GM18873 (cell line): ENCODE data around the gene ADD2.
"Not testable (repeated sequence)": the region's sequence is repeated elsewhere in the genome, so short reads cannot be mapped to it uniquely, and the experiment has no call there.

ENCODE experiments used
- ATAC-seq: cut with Tn5 transposase; IDR thresholded peaks from one replicate; pipeline ENCODE4 v1.9.1; 2021; ENCODE audit warnings: mild to moderate bottlenecking, moderate library complexity, moderate number of reproducible peaks; ENCODE audit not compliant: unreplicated experiment, low FRiP score

Gene ADD2

DNA sequence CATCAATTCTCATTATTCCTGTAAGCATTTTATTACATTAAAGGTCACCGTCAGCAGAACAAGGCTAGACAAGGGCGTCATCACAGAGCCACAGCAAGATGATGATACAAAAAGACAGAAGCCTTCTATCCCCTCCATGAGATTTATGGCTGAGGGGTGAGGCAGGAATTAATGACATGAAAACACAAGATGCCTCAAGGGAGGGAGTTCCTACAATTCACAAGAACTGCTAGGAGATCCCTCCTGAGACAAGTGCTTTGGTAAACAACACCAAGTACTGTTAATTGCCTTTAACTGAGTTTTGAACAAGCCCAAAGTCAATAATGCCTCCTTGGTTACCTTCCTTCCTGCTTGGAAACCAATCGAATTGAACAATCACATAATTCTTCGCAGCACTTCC, 14.1 kb downstream of the ADD2 start:
- ATAC-seq: no peak

DNA sequence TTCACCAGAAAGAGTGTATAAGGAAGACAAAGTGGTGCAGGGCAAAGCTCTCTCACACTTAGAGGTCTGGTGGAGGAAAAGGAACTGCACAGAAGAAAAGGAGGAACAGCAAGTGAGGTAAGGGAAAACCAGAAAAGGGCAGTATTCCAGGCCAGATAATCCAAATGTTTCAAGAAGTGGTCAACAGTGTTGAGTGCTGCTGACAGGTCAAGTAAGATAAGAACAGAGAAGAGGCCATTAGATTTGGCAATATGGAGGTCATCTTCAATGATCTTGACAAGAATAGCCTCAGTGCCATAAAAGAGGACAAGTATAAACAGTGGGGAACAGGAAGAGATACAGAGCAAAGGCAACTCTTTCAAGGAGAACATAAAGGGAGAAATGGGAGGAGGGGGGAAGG, 15.0 kb downstream of the ADD2 start:
- ATAC-seq: no peak

DNA sequence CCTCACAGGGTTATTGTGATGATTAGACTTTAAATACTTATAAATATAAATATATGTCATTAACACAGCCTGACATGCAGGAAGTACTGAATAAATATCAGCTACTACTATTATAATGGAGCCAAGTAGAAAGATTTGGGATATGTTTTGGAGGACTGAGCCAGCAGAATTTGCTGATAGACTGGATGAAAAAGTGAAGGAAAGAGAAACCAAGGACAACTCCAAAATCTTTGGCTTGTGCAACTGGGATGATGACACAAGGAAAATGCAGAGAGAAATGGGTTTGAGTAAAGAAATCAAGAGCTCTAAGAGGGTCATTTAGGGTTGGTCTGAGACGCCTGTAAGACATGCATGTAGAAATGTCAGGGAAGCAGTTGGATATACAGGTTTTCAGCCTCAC, 15.6 kb downstream of the ADD2 start:
- no peak for ATAC-seq

DNA sequence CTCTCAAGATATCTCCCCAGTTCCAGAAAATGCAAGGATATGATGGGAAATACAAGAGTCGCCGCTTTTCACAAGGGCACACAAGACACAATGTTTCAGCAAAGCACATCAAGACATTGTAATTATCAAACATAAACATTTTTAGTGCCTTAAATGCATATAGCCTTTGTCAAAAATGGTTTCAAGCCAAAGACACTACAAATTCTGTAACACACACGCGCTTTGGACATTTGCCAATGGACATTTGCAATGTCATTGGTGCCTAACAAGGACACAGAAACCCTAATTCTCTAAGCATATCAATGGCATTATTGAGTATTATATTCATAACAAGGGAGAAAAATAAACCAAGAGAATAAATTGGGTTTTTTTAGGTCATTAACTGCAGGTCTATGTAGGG, 16.1 kb downstream of the ADD2 start:
- ATAC-seq: no peak

DNA sequence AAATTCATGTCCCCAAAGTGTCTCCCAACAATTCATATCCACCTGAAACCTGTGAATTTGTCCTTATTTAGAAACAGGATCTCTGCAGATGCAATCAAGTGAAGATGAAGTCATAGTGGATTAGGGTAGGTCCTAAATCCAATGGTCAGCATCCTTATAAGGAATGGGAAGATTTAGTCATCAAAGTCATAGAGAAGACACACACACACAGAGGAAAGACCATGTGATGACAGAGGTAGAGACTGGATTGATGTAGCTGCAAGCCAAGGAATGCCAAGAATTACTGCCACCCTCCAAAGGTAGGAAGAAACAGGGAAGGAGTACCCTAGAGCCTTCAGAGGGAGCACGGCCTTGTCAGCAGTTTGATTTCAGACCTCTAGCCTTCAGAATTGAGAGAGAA, 17.7 kb downstream of the ADD2 start:
- no peak for ATAC-seq

DNA sequence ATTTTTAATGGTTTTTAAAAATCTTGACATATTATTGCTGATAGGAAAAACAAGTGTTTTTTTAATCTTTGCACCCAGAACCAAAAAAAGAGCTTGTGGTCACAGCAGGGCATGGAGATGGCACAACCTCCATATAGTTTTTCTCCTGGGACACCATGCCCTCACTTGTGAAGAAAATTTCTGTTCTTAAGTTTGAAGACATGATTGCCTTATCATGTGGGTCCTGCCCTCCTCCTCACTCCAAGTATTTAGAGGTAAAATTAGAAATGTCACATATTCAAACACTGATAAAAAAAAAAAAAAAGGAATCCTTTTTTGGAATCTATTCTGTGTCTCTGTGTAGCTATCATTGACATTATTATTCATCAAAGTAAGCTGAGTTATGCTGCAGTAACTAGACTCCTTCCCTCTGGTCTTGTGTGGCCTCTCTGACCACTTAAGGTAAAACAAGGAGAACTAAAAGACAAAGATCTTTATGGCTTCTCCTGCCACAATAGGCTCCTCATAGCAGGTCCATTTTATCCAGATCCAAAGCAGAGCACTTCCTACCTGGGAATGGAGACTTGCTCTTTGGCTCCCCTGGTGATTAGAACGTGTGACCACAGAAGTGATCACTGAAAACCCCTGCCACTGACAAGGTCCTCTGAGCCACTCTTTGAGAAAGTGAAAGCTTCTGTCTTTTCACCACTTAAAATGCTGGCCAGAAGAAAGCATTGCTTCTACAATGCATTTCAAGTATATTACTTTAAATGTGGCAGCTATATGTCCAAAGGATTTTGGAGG, 19.8 kb downstream of the ADD2 start:
- ATAC-seq: no peak

DNA sequence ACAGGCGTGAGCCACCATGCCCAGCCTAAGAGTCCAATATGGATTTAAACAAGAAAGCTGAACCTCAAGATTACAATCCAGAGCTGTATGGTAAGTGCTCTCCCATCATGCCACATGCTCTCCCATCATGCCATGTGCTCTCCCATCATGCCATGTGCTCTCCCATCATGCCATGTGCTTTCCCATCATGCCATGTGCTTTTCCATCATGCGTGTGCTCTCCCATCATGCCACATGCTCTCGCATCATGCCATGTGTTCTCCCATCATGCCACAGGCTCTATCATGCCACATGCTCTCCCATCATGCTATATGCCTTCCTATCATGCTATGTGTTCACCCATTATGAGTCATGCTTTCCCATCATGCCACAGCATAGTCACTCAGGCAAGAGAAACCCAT, 20.7 kb downstream of the ADD2 start:
- no peak for ATAC-seq

DNA sequence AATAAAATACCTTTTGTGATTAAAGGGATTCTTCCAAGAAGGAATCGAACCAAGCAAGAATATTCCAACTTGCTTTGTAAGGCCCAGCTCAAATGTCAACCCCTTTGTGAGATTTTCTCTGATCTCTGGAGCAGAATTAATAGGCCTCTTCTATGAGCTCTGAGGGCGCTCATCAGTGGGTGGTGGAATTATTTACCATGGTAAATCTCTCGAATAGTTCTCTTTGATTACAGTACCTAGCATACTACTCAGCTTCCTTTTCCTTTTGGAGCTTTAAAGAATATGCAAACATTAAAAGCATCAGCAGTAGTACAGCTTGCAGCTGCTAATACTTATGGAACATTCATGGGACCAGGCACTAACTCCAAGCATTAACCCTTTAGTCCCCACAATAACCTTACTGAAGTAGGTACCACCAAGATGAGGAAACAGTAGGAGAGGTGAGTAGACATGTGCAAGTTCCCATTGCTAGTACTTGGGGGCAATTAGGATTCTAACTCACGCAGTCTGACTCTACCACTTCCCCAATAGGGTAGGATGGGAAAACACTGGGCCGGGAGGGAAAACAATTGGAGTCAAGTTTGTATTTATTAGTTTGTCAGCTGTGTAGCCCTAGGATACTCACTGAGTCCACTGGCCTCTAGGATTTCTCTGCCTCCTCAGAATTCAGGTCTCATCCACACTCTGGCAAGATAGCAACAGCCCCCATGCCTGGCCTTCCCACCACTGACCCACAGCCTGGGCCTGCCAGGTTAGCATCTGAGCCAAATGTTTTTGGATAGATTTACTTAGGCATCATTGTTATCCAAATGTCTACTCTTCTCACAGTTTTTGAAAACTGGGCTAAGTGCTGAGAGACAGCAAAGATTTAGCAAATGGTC, 21.7 kb downstream of the ADD2 start:
- no peak for ATAC-seq

DNA sequence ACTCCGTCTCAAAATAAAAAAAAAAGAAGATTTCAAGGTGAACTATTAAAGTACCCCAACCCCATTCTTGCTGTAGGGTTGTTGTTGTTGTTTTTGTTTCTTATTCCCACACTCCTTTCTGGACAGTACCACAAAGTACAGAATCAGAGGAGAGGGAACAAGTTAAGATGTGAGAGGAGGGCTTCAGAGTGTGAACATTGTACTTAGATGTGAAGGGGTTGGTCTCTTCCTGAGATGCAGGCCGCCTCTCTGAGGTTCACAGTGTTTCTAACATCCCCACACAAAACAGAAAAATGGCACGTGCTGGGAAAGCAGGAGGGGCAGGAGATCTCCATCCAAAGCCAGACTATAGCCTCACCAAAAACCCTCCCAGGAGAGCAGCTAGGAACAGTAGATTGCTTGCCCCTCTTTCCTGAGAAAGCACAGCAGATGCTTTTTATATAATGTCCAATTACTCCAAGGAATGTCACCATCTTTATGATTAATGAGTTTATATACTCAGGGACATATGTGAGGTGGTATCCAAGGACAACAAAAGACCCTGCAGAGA, 22.6 kb downstream of the ADD2 start:
- ATAC-seq: no peak

DNA sequence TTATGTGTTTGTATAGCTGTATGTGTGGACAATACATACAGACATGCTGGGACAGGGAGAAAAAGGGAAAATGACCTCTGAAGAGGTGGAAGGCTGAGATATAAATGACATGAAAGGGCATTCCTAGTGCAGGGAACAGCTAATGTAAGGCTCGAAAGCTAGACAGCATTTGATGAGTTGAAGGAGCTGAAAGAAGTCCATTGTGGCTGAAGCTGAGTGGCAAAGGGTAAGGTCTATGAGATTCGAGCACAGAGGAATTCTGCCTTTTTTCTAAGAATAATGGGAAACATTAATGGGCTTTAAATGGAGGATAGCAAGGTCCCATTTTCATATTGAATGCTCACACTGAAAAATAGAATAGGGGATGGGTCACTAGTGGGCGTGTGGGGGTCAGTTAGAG, 23.6 kb downstream of the ADD2 start:
- ATAC-seq: no peak

DNA sequence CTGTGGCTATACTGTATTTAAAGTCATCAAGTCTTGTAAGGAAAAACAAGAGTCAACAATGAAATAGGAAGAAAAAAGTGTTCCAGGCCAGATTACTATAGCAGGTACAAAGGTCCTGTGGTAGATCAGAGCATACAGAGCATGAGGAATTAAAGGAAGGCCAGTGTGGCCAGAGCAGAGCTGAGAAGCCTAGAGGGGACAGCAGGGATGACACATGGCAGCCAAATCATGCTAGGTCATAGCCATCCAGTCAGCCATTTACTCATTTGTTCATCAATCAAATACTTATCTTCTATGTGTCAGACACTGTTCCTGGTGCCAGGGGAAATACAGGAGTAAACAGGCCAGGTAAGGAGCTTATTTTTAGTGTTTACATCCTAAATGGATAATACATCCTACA, 24.3 kb downstream of the ADD2 start:
- no peak for ATAC-seq

DNA sequence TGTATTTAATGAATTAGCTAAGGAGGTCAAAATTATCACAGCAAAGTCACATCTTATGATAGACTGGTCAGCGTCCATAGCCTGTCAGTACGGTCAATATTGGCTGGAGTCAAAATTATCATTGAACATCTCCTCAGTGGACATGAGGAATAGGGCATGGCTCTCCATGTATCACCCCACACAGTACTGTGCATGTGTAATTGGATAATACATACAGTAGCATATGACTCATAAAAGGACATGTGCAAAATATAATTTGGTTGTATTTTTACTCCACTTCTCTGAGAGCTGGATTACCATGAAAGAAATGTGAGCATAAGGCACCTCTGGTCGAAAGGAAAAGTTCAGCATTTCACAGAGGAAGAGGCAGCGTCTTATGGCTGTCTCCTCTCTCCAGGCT, 24.9 kb downstream of the ADD2 start:
- ATAC-seq: no peak

DNA sequence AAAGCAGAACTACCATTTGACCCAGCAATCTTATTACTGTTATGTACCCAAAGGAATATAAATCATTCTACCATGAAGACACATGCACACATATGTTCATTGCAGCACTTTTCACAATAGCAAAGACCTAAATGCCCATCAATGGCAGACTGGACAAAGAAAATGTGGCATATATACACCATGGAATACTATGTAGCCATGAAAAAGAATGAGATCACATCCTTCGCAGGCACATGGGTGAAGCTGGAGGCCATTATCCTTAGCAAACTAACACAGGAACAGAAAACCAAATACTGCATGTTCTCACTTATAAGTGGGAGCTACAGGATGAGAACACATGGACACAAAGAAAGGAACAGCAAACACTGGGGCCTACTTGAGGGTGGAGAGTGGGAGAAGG, 28.5 kb downstream of the ADD2 start:
- ATAC-seq: not testable (repeated sequence)

DNA sequence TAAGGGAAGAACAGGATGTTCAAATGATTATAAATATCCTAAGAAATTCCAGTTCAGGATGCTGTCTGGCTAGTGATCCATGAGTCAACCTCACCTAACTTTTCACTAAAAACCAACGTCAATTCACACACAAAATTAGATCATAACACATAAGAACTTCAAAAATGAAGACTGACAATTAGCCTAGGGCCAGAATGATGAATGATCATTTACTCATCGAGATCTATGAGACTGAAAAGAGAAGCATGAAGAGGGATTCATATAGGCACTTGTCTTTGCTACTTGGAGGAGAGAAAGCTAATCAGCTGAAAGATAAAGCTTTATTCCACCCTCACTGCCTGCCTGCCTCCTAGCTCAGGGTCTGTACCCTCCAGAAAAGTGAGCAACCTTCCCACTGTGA, 29.8 kb downstream of the ADD2 start:
- ATAC-seq: no peak

DNA sequence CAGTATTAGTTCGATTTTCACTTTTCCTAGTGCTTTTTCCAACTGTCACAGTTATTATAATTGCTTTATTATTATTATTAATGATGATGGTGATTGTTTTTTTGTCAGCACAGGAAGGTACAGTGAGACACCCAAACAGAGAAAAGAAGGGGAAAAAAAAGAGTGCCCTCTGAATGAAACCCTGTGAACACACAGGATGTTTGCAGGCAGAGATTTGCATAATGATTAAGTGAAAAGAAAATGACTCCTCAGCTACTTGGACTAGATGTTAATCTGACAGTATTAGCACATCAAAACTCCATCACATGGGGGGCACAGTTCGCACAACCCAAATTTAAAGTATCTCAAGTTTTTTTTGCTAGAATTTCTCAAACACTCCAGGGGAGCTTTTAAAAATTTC, 32.9 kb downstream of the ADD2 start:
- ATAC-seq: no peak

DNA sequence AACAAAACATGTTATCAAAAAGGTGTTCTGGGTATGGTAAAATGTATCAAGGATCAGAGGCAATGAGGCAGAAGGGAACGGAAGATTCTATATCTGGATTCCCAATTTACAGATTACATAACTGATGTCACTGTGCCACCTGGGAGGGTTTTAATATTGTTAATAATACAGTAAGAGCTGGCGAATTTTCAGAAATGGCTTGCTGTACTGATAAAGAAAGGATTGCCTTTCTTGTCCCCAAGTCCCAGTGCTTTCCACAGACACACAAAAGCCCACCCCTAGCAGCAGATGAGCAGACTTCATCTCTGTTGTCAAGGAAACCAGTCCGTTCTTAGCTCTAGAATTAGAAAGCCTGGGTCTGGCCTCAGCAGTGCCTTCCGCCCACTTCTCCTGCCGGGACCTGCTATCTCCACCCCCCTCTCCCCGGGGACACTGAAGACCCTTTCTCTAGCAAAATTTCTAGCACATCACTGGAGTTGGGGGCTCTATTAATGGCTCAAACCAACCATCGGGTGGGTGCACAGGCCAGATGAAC, 34.3 kb downstream of the ADD2 start:
- ATAC-seq: no peak

DNA sequence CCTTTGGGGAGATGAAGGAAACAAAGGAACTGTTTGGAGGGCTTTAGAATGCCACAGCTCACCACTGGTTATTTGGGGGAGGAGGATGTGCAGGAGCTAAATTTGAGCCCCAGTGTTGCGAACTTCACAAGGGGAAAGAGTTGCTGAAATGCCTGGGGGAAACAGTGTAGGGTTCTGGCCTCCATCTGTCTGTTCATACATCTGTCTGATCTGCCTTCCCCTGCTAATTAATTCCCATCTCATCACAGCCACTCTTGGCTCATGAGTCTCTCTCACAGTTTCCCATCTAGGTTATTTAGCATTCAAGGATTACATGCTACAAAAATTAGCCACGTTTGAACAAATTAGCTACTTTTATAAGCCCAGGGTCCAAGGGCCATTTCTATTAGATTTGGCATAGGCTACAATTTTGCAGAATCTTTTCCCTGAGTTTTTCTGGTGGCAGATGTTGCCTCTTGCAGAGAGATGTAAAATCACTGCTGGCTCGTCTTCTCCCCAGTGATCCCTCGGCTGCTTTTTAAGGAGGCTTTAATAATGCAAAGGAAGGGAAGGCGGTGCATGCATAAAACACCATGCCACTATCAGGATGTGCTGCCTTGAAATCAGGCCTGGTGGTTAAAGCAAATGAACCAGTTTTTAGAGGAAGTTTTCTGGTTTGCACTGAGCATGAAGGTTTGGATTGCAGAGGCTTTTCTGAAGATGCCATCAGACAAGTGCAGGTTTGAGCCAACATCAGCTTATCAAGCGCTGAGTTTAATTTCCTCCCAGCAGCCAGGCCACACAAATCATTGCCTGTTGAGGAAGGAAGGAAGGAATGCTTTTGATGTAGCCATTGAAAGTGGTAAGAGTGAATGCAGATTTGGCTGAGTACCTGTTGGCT, 35.0 kb downstream of the ADD2 start:
- ATAC-seq: no peak

DNA sequence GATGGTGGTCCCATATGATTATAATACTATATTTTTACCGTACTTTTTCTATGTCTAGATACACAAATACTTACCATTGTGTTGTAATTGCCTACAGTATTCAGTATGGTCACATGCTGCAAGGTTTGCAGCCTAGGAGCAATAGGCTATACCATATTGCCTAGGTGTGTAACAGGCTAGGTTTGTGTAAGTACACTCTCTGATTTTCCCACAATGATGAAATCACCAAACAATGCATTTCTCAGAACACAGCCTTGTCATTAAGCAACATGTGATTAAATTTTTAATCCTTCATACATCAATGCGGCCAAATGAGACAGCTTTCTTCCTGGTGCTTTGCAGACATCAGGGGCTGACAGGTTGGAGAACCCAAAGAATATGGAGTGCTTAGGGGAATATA, 37.3 kb downstream of the ADD2 start:
- ATAC-seq: no peak

DNA sequence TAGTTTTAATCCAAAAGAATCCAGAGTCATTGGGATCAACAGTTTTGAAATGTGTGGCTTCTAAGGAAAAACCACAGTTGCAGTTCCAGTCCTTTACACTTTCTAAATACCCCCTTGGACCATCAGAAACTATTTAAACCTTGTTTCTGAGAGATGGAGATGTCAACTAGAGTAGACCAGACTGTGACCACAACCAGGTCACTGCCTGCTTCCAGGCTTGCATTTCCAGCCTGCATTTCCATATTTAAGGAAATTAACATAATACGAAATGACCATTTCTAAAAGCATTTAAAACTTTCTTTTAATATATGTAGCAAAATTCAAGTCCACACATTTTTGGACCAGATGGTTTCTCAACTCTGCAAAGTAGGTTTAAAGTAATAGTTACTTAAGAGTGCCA, 38.4 kb downstream of the ADD2 start:
- ATAC-seq: no peak

DNA sequence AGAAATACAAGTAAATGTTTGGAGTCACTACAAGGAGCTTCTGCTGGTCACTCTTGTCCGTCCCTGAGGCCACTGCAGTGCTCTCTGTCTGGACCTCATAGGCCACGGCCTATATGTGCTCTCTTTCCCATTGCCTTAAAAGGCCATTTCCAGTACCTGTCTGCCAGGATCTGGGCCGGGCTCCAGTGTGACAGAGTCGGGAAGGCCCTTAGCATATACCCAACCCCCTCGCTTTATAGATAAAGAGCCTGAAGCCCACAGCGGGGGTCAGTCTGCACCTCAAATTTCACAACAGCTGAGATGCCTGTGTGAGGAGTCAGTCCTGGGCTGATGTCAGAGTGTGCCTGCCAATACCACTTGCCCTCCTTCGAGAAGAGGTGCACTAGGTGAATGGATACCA, 39.9 kb downstream of the ADD2 start:
- no peak for ATAC-seq
